Fibroblast of pulmonary artery (primary cell): ENCODE results near the gene BBX.
A peak's percentile ranks its signal among the peaks of the same experiment; 100 is the strongest.

Source experiments
- DNase-seq: peaks from one replicate; pipeline ENCODE4 v3.0.0-alpha.2; 2010; ENCODE audit warnings: low read depth
- H3K4me3 ChIP-seq: replicated peaks from 2 replicates; pipeline ENCODE4 v1.5.1; 2011; ENCODE audit warnings: low read depth, mild to moderate bottlenecking, control low read depth, low read length, moderate library complexity
- TF ChIP-seq, protein P1 (sequence below): IDR thresholded peaks from 2 replicates; pipeline ENCODE4 v1.5.1; 2011; ENCODE audit warnings: mild to moderate bottlenecking, control low read depth, low read length, inconsistent platforms; ENCODE audit errors: missing control alignments

The BBX gene

DNA sequence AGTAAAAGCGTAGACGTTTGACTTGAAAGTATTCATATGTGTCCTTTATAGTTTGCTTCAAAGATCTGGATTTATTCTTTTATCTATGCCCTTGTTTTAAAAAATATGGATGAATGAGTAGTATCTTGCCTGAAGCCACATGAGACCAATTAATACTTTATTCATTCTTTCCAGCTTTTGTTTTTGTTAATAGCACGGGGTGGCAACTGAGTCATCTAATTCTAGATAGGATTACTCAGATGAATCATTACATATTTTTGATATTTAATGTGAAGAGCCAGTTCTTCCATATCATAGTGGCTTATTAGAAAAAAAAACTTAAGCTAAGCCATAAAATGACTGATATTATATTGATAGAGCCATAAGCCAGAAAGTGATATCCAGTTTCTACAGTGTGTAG, 121.9 kb downstream of the BBX start:
- TF ChIP-seq, protein P1, sequence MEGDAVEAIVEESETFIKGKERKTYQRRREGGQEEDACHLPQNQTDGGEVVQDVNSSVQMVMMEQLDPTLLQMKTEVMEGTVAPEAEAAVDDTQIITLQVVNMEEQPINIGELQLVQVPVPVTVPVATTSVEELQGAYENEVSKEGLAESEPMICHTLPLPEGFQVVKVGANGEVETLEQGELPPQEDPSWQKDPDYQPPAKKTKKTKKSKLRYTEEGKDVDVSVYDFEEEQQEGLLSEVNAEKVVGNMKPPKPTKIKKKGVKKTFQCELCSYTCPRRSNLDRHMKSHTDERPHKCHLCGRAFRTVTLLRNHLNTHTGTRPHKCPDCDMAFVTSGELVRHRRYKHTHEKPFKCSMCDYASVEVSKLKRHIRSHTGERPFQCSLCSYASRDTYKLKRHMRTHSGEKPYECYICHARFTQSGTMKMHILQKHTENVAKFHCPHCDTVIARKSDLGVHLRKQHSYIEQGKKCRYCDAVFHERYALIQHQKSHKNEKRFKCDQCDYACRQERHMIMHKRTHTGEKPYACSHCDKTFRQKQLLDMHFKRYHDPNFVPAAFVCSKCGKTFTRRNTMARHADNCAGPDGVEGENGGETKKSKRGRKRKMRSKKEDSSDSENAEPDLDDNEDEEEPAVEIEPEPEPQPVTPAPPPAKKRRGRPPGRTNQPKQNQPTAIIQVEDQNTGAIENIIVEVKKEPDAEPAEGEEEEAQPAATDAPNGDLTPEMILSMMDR, result no peak
- no peak for DNase-seq
- H3K4me3 ChIP-seq, result no peak overlapping the region

DNA sequence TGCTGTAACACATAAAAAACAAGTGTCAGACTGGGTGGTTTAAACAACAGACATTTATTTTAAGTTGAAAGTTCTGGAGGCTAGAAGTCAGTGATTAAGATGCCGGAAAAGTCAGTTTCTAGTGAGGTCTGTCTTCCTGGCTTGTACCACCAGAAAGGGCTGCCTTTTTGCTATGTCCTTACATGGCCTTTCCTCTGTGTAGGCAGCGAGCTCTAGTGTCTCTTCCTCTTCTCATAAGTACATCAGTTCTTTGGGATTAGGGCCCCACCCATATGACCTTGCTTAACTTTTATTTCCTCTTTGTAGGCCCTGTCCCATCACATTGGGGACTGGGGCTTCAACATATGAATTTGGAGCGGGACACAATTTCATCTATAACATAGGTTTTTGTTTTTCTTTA, 128.0 kb downstream of the BBX start:
- TF ChIP-seq, protein P1, result no peak
- no peak overlapping the region for H3K4me3 ChIP-seq
- DNase-seq, result no peak

DNA sequence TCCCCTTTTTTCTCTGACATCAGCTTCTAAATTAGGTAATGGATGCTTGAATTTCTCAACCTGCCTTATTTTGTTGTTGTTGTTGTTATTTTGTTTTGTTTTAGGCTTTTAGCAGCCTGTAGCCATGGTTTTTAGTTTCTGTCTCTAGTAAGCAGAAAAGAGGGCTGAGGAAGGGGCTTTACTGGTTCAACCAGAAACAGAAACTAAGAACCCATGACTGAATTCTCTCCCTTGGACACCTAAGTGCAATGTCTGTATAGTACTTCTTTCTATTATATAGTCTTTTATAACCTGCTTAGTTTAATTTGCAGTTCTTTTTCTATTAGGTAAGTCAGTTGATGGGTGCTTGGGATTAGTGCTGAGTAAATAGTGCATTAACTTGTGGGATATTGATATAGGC, 129.0 kb downstream of the BBX start:
- no peak overlapping the region for H3K4me3 ChIP-seq
- TF ChIP-seq, protein P1, result no peak
- DNase-seq, result no peak

DNA sequence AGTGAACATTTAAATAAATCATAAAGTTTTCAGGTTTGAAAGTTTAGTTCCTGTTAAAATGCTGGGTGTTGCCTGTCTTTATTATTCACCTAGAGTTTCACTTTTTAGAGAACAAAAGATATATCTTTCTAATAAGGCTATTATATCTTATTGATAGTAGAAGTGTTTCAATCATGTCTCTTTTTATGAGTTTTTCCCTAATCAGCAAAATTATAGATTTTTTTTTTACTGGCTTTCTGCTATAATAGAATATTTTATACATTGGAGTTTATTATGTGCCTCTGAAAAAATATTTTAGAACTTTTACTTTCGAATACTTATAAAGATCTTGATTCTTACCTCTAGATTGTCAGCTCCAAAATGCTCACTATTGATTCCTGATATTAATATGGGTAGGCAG, 131.5 kb downstream of the BBX start:
- no peak for DNase-seq
- TF ChIP-seq, protein P1, result no peak
- H3K4me3 ChIP-seq, result no peak overlapping the region

DNA sequence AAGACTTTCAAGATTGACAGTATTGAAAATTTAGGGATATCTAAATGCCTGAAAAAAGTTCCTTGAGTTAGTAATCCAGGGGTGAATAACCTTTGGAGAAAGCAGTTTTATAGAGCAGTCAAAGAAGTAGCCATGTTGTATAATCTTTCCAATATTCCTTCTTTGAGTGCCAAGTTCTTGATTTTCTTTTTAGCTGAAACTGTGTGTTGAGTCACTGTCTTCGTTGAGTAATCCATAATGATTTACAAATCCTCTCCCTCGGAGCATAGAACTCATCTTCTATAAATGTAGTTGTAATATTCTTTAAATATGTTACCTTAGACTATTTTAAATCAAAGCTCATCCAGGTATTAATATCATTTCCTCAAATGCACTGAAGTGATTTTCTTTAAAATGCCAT, 135.2 kb downstream of the BBX start:
- no peak overlapping the region for H3K4me3 ChIP-seq

DNA sequence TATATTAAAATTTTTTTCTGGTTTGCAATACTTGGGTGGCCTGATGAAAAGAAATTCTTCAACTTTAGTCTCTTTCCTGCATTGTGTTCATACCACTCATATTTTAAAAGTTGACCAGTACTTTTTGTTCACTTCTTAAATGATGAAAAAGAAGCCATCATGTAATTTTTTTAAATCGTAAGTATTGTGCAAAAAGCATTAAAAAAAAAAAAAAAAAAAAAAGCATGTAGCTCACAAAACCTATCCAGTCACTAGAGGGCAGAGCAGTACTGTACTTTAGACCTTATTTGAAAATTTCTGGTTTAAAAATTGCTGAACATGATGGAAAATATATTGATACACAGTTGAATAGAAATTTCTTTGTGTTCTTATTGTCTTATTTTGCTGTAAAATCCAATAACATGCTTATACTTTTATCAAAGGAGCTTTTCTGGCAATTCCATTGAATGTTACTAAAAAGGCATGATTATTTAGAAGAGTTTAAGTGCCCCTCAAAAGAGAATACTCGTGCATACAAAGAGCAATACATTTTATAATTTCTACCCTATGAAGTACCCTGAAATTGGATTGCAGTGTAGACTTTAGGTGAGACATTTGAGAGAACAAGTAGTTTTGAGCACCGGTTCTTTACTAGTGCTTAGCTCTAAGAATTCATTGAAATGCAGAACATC, 137.7 kb downstream of the BBX start:
- DNase-seq, result peak; percentile 79
- H3K4me3 ChIP-seq, result no peak overlapping the region
- TF ChIP-seq, protein P1, result peak; percentile 70

More for the DNA sequence above, 135.2 kb downstream of the BBX start:
- peak; percentile 54 for DNase-seq
- TF ChIP-seq, protein P1, result no peak
